HG03095 (cell line): Measurements from ENCODE around the gene LDB3.

ENCODE experiments used
- ATAC-seq: cut with Tn5 transposase; IDR thresholded peaks from one replicate; pipeline ENCODE4 v1.9.1; 2021; ENCODE audit warnings: moderate library complexity; ENCODE audit not compliant: unreplicated experiment

The LDB3 gene

DNA sequence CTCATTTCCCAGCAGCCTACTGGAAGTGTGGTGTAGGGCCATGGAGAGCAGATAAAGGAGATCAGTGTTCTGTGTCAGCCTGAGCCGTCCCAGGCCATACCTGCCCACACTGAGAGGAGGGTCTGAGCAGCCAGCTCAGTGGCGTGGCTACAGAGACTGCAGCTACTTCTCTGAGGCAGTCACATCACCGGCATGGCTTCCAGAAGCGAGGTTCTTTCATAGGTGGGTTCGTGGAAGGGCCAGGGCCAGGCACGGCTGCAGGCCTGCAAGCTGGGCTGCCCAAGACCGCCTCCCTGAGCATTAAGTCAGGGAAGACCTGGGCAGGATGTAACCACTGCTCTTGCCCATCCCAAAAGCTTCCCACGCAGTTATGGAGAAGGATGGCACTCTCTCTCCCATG is 34.9 kb downstream of the LDB3 start:
- no peak for ATAC-seq

DNA sequence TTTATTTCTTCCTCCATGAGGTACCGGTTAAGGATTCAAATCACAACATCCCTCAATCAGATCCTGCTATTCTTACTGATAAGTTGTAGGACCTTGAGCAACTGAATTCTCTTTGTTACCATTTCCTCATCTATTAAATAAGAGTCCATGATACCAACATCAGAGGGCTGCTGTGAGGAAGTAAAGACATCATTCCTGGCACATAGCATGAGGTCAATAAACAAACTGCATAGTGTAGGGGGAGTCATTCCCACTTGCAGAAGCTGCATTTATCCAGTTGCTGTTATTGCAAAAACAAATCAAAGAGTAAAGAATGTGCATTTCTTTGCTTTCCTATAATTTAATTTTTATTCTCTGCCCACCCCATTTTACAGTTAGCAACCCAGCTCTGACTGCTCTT is 36.8 kb downstream of the LDB3 start:
- no peak for ATAC-seq

DNA sequence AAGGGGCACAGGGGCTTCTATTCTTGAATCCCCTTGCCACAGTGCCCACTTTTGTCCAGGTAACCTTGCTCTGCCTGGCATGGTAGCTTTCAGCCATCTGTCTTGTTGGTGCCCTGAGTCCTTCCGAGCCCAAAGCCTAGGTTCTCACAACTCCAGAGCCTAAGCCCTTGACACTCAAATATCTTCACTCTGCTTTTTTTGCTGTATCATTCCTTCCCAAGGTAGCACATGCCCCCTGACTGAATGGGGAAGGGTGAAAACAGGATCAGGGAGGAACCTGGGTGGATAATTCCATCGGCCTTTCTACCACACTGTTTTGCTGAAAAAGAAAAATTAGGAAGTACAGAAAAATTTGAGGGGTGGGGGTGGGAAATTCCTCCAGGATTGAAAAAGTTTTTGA is 37.6 kb downstream of the LDB3 start:
- no peak for ATAC-seq

DNA sequence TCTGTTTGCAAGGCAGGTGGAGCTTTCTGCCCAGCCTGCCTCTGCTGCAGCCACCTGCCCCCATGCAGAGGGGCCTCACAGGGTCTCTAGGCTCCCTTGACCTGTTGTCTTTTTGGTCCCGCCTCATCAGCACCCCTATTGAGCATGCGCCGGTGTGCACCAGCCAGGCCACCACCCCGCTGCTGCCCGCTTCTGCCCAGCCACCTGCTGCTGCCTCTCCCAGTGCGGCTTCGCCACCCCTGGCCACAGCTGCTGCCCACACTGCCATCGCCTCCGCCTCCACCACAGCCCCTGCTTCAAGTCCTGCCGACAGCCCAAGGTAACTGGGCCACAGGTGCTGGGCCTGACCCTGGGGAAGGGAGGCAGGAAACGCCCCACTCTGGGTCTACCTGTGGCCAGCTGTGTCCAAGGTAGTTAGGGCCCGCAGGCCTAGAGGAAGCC is 38.1 kb downstream of the LDB3 start:
- no peak for ATAC-seq

DNA sequence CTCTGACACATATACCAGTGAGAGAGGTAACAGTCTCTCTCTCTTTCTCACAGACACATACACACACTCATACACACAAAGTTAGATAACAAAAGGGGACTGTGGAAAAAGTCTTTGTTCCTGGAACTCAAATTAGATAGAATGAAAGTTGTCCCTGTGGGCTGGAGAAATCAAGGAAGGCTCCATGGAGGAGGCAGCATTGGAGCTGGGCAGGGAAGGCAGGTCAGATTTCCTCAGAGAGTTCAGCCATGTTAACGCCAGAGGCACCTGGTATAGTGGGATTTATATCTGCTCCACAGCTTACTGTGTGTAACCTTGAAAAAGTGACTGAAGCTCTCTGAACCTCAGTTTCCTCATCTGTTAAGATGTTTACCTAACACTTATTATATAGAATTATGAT is 38.7 kb downstream of the LDB3 start:
- ATAC-seq, result no peak

DNA sequence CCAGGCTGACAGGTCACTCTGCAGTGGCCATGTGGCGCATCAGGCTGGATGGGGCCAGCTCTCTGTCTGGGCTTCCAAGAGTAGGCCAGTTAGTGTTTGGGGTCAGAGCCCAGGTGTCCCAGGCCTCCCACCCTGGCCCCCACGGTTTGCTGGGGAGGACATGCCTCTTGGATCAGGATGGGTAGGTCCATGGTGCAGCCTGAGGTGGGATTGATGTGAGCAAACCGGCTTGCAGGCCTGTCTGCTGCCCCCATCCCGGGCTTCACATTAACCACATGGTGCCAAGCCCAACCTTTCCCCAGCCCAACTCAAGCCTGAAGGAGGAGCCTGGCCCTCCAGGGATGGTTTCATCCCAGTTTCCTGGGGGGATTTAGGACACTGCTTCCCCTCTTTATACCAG is 39.2 kb downstream of the LDB3 start:
- no peak for ATAC-seq

DNA sequence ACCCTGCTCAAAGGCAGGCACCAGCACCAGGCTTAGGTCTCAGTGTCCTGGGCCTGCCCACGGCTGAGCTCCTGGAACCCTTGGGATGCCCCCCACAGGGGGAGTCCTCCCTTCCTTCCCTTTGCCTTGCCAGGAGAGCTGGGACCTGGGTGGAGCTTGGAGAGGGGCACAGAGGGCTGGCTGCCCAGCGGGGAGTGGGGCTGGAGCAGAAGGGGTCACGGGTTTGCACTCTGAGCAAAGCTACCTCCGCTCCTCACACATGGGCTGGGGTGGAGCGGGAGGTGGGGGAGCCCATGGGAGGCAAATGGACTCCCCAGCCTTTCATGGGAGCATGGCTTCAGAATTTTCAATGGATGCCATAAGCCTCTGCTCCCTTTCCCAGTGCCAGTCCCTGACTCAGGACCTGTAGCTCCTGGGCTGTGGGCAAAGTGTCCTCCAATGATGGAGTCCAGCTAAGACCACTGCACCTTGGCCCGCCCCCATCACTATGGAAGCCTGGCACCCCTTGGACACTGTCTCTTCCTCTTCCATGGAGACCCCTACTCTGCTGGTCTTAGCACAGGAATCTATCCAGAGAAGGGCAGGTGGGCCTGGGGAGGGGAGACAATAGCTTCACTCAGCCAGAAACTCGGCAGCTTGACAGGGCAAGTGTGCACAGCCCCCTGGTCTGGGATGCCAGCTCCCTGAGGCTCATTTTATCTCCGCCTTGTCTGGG is 39.9 kb downstream of the LDB3 start:
- no peak for ATAC-seq

DNA sequence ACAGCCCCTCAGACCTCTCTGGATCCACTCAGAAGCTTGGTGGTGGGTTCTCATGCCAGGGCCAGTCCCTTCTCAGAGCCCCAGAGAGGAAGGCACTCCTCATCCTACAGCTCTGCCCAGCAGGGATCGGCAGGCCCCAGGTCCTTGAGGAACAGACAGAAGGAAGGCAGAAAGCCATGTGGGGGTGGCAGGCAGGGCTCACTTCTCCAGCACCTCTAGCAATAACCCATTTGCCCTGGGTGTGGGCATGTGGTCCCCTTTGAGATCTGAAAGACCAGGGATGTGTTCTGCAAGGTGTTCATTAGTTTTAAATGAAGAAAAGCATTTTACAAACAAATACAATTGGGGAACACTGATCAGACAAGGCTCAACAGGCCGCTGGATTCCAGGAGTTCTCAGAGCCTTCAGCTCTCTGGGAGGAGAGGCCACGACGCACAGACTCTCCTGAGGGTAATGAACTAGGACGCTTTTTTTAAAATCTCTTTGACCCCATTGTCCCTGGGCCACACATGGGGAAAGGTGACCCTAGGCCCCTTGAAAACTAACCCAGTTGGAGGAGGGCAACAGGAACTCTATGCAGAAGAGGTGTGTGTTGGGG is 40.6 kb downstream of the LDB3 start:
- no peak for ATAC-seq

DNA sequence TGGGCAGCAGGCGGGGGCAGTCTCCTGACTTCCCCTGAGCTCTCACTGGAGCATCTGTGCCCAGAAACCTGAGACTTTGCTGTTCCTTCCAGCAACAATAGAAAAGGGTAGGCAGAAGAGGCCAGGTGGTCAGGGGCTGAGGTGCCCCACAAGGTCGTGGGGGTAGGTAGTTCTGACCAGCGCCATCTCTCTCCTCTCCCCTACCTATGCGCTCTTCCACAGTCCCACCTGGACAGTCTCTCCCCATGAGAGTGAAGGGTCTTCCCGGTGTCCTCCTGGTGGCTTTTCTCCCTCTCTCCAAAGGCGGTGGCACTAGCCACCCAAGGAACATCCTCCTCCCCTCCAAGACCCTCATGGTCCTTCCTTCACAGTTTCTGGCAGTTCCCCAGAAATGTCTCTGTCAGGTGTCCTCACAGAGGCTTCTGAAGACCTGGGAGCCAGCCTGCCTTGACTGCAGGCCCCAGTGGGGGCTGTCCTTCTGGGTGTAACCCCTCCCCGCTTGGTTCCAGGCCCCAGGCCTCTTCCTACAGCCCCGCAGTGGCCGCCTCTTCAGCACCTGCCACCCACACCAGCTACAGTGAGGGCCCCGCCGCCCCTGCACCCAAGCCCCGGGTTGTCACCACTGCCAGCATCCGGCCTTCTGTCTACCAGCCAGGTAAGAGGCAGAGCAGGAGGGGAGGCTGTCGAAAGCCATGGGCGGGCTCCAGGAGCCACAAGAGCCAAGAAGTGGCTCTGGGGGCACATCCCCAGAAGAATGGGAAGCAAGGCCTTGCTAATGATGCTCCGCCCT is 41.3 kb downstream of the LDB3 start:
- ATAC-seq, result no peak

DNA sequence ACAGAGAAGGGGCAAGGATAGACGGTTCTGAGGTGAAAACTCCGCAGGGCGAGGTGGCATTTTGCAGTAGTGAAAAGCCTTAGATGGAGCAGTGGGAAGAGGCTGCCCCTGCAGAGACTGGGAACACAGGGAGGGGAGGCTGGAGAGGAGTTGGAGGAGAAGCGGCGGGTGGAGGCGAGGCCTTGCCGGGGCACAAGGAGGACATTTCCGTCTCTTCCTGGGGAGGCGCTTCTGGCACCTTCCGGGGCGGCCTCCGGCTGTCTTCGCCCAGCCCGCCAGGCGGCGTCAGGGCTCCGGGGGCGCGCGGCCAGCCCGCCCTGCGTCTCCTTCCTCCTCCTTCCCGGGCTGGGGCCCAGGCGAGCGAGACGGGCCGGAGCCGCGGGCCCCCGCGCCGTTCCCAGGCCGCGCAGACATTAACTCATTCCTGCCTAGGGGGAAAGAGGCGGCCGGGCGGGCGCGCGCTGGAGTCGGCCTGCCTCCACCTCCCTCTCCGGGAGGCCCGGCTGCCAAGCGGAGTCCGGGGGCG is 42.7 kb downstream of the LDB3 start:
- peak; percentile 82 for ATAC-seq

DNA sequence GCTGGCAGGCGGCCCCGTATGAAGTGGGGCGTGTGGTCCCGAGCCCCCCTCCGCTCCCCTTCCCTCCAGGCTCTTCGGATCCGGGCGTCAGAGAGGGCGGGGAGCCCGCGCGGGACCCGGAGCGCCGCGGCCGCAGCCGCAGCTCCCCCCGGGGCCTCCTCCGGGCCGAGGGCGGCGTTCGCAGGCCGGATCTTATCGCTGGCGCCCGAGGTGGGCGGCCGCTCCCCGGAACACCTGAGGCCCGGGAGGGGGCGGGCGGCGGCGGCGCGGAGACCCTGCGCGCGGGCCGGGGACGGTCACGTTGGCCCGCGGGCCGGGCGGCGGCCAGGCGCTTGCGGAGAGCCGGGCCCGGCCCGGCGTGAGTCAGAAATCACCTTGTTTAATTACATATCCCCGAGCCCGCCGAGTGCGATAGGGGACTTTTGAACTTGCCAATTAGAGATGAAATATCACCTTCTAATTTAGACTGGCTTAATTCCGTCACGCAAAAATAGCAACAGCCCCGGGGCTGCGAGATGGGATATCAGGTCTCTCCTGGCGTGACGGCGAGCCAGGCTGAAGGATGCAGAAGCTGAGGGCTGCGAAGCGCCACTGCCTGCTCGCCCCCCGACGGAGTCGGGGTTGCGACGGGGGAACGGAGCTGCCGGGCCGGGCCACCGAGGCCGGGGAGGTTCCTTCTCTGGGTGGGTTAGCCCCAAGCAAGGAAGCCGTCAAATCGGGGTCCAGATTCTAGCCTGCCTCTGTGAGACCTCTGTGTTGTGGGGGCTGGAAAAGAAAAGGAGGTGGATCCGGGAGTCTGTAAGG is 43.4 kb downstream of the LDB3 start:
- peak; percentile 41 for ATAC-seq

DNA sequence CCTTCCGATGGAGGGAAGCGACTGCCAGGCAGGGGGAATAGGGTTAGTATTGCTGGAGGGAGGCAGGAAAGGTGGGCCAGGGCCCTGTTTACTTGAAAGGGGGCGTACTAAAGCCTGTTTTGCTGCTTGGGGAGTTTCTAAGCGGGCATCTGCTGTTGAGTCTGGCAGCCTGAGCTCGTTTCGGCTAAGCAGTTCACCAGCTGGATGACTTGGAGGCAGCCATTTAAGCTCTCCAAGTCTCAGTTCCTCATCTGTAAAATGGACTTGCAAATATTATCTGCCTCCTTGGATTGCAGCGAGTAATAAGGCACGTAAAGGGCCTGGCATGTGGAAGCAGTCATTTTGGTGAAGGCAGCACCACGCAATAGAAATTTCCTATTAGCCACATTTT is 44.0 kb downstream of the LDB3 start:
- ATAC-seq, result peak; percentile 30

DNA sequence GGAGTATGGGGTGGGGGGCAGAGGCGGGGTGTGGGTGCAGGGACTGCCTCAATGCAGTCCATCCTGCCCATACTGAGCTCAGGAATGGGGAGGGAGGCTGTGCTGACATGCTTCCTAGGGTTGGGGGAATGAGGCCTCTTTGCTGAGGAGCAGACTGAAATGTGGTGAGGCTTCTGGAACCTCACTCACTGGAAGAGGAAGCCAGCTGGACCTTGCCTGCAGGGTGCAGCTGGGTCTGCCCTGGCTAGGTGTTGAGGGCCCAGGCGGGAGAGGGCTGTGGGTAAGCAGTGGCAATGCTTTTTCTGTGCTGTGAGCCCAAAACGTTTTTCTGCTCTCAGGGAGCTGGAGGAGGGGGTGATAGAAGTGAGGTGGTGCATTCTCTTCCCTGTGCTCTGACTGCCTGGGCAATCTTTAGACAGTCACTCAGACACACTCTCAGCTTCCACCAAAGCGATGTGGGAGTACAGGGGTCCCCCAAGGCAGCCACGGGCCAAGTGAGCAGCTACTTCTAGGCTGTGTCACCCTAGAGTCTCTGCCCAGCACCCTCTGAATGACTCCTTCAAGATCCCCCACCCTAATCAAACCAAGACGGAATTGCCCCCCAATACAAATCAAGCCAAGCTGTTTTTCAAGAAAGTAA is 47.0 kb downstream of the LDB3 start:
- no peak for ATAC-seq

DNA sequence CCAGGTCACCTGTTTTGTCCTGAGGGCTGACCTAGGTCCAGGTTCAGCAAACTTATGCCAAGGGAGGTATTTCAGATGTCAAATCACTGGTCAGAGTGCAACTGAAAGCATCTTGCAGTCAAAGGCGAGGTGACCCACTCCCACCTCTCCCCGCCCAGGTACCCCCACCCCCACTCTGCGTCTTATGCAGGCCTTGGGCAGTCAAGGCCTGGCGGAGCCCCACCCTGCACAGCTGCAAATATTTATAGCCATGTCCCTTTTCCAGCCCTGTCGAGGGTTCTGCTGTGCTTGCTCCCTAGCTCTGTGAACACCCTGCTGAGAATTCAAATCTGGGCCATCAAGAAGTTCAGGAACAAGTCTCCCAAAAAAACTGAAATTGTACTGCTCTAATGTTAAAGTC is 47.5 kb downstream of the LDB3 start:
- no peak for ATAC-seq

DNA sequence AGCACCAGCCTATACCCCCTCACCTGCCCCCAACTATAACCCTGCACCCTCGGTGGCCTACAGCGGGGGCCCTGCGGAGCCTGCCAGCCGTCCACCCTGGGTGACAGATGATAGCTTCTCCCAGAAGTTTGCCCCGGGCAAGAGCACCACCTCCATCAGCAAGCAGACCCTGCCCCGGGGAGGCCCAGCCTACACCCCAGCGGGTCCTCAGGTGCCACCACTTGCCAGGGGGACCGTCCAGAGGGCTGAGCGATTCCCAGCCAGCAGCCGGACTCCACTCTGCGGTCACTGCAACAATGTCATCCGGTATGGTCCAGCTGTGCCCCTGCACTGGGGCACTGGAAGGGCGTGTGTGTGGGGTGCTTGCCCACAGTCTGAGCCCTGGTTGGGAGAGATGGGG is 48.2 kb downstream of the LDB3 start:
- no peak for ATAC-seq

DNA sequence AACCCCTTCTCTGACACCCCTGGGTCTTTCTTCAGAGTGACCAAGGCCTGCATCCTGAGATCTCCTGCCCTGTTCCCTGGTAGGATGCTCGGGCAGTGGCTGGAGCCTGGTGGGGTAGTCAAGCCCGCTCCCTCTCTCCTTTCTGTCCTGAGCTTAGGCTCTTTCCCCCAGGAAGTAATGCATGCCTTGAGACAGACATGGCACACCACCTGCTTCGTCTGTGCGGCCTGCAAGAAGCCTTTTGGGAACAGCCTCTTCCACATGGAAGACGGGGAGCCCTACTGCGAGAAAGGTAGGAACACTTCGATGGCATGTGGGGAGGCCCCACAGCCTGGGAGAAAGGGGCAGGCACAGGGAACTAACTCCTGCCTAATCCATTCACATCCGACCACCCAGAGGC is 50.2 kb downstream of the LDB3 start:
- no peak for ATAC-seq

DNA sequence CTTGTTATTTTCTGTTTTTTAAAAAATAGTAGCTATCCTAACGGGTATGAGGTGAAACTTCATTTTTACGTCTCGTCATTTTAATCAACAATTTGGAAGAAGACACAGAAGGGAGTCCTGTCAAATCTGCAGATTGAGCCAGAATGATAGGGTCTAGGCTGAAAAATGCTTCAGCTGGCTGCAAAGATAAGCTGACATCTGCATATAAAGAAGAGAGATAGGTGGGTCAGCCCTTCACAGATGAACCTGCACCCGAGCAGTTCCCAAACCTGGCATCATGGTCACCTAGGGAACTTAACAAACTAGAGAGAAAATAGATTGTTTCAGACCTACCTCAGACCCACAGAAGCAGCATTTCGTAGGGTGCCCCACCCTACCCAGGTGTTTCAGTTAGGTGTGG is 52.9 kb downstream of the LDB3 start:
- ATAC-seq, result no peak

DNA sequence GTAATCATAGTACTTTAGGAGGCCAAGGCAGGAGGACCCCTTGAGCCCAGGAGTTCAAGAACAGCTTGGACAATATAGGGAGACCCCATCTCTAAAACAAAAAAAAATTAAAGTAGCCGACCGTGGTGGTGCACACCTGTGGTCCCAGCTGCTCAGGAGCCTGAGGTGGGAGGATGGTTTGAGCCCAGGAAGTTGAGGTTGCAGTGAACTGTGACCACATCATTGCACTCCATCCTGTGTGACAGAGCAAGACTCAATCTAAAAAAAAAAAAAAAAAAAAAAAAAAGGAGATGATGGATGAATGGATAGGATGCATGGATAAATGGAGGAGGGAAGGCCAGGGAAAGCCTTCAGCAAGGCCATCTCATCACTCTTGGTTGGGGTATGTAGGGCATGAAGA is 54.7 kb downstream of the LDB3 start:
- no peak for ATAC-seq

DNA sequence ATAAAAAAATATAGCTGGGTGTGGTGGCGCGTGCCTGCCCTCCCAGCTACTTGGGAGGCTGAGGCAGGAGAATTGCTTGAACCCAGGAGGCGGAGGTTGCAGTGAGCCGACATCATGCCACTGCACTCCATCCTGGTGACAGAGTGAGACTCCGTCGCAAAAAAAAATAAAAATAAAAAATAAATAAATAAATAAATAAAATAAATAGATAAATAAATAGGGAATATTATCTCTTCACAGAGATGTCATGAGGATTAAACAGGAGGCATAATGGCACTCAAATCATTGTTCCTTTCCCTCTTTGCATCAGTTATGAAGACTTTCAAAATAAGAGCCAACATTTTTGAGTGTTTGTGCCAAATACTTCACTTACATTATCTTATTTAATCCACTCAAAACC is 56.1 kb downstream of the LDB3 start:
- no peak for ATAC-seq

DNA sequence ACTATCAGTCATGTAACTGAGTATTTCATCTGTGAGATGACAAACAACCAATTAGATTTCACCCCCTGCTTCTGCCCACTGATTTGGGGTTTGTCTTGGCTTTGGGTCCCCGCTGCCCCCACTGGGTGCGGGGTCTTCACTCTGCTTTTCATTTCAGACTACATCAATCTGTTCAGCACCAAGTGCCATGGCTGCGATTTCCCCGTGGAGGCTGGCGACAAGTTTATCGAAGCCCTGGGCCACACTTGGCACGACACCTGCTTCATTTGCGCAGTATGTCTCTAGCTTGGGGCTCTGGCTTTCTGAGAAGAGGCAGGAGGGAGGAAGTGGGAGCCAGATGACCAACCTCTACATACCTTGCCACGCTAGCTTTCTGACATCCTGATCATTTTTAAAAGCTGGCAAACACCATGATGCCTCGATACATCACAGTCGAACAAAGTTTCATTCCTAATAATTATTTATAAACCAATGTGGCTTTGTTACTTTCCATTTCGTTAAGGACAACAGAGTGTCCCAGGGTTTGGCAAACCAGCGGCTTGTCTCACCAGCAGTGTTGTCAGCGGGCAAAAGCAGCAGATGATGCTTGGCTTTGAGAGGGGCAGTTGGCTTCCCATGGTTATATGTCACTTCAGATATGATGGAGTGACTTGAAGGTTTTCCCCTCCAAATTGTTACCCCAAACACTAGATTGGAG is 57.8 kb downstream of the LDB3 start:
- ATAC-seq, result no peak
